ENCODE measurements around the gene SLC29A1. TPM values are rescaled to one million over a fixed set of nuclear protein-coding genes. Genes with fewer than 3 reads are reported as not detected.

Gene SLC29A1
- total and polyA plus RNA-seq, 9 of the 15 experiments (the other 6 are each of a cell fraction or from before 2014, with no cell fraction given): 18.9 to 170 (median 57.7) TPM

DNA sequence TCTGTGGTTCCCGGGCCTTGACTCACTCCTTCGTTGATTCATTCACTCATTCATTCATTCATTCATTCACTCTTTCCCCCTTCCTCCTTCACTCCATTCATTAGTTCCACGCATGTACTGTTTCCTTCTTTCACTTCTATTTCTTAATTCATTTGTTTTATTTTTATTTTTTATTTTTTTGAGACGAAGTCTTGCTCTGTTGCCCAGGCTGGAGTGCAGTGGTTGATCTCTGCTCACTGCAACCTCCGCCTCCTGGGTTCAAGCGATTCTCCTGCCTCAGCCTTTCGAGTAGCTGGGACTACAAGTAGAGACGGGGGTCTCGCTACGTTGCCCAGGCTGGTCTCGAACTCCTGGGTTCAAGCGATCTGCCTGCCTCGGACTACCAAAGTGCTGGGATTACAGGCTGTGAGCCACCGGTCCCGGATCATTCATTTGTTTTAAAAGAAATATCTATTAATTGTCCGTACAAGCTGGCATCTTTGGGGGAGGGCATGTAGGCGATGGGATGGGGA, 42.4 kb downstream of the SLC29A1 start (continued):
- no peak for TF ChIP-seq CGGBP1 (CRISPR knock-in tag; IDR thresholded peaks at IDR 0.05)
- TF ChIP-seq ZNF263 (CRISPR knock-in tag; IDR thresholded peaks at IDR 0.05; ENCODE audit: borderline replicate concordance): no peak
- TF ChIP-seq ZNF75A (CRISPR knock-in tag; IDR thresholded peaks at IDR 0.05): no peak
- TF ChIP-seq, protein P1, sequence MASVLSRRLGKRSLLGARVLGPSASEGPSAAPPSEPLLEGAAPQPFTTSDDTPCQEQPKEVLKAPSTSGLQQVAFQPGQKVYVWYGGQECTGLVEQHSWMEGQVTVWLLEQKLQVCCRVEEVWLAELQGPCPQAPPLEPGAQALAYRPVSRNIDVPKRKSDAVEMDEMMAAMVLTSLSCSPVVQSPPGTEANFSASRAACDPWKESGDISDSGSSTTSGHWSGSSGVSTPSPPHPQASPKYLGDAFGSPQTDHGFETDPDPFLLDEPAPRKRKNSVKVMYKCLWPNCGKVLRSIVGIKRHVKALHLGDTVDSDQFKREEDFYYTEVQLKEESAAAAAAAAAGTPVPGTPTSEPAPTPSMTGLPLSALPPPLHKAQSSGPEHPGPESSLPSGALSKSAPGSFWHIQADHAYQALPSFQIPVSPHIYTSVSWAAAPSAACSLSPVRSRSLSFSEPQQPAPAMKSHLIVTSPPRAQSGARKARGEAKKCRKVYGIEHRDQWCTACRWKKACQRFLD (CRISPR knock-in tag; IDR thresholded peaks at IDR 0.05): no peak
- TF ChIP-seq PTRF (tag; IDR thresholded peaks at IDR 0.05): 0 out of 2 replicates have a peak, but pooled peaks have one; percentile 26
- no peak for TF ChIP-seq NR2C2 (CRISPR knock-in tag; IDR thresholded peaks at IDR 0.05)
- TF ChIP-seq NR2C2 (tag; IDR thresholded peaks at IDR 0.05): no peak
- no peak for TF ChIP-seq ELF2 (CRISPR knock-in tag; IDR thresholded peaks at IDR 0.05)
- TF ChIP-seq THRA (IDR thresholded peaks at IDR 0.05): no peak
- TF ChIP-seq RB1 (IDR thresholded peaks at IDR 0.05; ENCODE audit: low read depth): no peak
- peak in 1 of 2 experiments; percentile 8; a peak in 1 of 3 replicates for TF ChIP-seq CBX3 (IDR thresholded peaks at IDR 0.05; ENCODE audit: borderline replicate concordance in 1 of 2, low read length in 2 of 2)
- no peak for TF ChIP-seq CREB3L1 (IDR thresholded peaks at IDR 0.05; ENCODE audit: borderline replicate concordance, low read depth)
- TF ChIP-seq SP2 (IDR thresholded peaks at IDR 0.05; ENCODE audit: extremely low read depth, low read depth, low read length, poor library complexity, severe bottlenecking): no peak
- no peak for TF ChIP-seq CBX1 (IDR thresholded peaks at IDR 0.05; ENCODE audit: low read depth)
- TF ChIP-seq, protein P2, sequence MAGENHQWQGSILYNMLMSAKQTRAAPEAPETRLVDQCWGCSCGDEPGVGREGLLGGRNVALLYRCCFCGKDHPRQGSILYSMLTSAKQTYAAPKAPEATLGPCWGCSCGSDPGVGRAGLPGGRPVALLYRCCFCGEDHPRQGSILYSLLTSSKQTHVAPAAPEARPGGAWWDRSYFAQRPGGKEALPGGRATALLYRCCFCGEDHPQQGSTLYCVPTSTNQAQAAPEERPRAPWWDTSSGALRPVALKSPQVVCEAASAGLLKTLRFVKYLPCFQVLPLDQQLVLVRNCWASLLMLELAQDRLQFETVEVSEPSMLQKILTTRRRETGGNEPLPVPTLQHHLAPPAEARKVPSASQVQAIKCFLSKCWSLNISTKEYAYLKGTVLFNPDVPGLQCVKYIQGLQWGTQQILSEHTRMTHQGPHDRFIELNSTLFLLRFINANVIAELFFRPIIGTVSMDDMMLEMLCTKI (IDR thresholded peaks at IDR 0.05; ENCODE audit: partially characterized antibody): no peak
- no peak for TF ChIP-seq THAP12 (CRISPR knock-in tag; IDR thresholded peaks at IDR 0.05)
- no peak for TF ChIP-seq CXXC5 (CRISPR knock-in tag; IDR thresholded peaks at IDR 0.05)
- TF ChIP-seq ZNF316 (IDR thresholded peaks at IDR 0.05): no peak
- TF ChIP-seq KAT2B (IDR thresholded peaks at IDR 0.05; ENCODE audit: low read depth, low read length): no peak
